OCI-LY7 (cell line): ENCODE results near the gene IFNL4. TPM values are rescaled to one million over a fixed set of nuclear protein-coding genes. Genes with fewer than 3 reads are reported as not detected.

ENCODE experiments used
- BruUV-seq: library from RNA; stranded (reverse); fragments of 400-500 nt; replicated peaks from 2 replicates; lab custom pipeline; 2021; lab: Mats Ljungman, UMichigan
- CTCF ChIA-PET: fragments of 300-600 bp; sonication (Branson Sonifier 250); formaldehyde crosslinking; loops from one replicate; lab custom pipeline; 2022; ENCODE audit warnings: antibody characterized with exemption; ENCODE audit not compliant: unreplicated experiment; lab: Charles Lee
- POLR2A ChIA-PET: fragments of 300-600 bp; sonication (Branson Sonifier 250); formaldehyde crosslinking; loops from one replicate; lab custom pipeline; 2022; ENCODE audit warnings: antibody characterized with exemption; lab: Charles Lee
- DNase-seq: peaks from one replicate; pipeline ENCODE4 v3.0.0-alpha.2; 2015; ENCODE audit warnings: low spot score
- H2AFZ ChIP-seq: fragments of 200-600 bp; sonication (generic), shearing (Covaris generic); 2 replicates; pipeline ENCODE4 v1.6.1; 2014; ENCODE audit warnings: mild to moderate bottlenecking, antibody characterized with exemption, low read length, moderate library complexity
- H3K27ac ChIP-seq: fragments of 200-600 bp; sonication (generic); 2 replicates; pipeline ENCODE4 v1.5.1; 2014; ENCODE audit warnings: mixed run types, low read depth, mild to moderate bottlenecking, moderate library complexity, low read length, inconsistent platforms; ENCODE audit not compliant: poor library complexity, severe bottlenecking
- H3K36me3 ChIP-seq: fragments of 200-600 bp; sonication (generic); 2 replicates; pipeline ENCODE4 v1.6.1; 2014; ENCODE audit warnings: mild to moderate bottlenecking, antibody characterized with exemption, low read length, moderate library complexity, mixed read lengths; ENCODE audit not compliant: insufficient read depth
- H3K4me1 ChIP-seq: fragments of 200-600 bp; sonication (generic); 2 replicates; pipeline ENCODE4 v1.5.1; 2014; ENCODE audit warnings: mild to moderate bottlenecking, low read length; ENCODE audit not compliant: insufficient read depth, poor library complexity, severe bottlenecking
- H3K4me2 ChIP-seq: fragments of 200-600 bp; sonication (generic); 2 replicates; pipeline ENCODE4 v1.6.1; 2014; ENCODE audit warnings: mild to moderate bottlenecking, low read length
- H3K4me3 ChIP-seq: fragments of 200-600 bp; sonication (generic); 2 replicates; pipeline ENCODE4 v1.5.1; 2014; ENCODE audit warnings: mild to moderate bottlenecking, low read depth, low read length; ENCODE audit not compliant: poor library complexity, severe bottlenecking
- H3K79me2 ChIP-seq: fragments of 200-600 bp; sonication (generic); 2 replicates; pipeline ENCODE4 v1.6.1; 2016; ENCODE audit warnings: low read depth, mild to moderate bottlenecking, low read length, moderate library complexity, mixed read lengths; ENCODE audit not compliant: insufficient read depth
- H3K9me2 ChIP-seq: fragments of 200-600 bp; sonication (generic); 2 replicates; pipeline ENCODE4 v1.6.1; 2016; ENCODE audit warnings: mild to moderate bottlenecking, low read length, mixed read lengths; ENCODE audit not compliant: insufficient read depth
- H3K9me3 ChIP-seq: fragments of 200-600 bp; sonication (generic); 2 replicates; pipeline ENCODE4 v1.6.1; 2014; ENCODE audit warnings: mild to moderate bottlenecking, mixed run types, low read length, mixed read lengths
- H4K20me1 ChIP-seq: fragments of 200-600 bp; sonication (generic); 2 replicates; pipeline ENCODE4 v1.6.1; 2014; ENCODE audit warnings: mild to moderate bottlenecking, antibody characterized with exemption, low read length, moderate library complexity, mixed read lengths; ENCODE audit not compliant: insufficient read depth
- EZH2phosphoT487 ChIP-seq: fragments of 200-600 bp; sonication (generic); IDR thresholded peaks from 2 replicates; pipeline ENCODE4 v1.6.1; 2018; ENCODE audit warnings: low read depth, borderline replicate concordance, mild to moderate bottlenecking, mixed run types, antibody characterized with exemption, low read length, moderate library complexity, mixed read lengths
- intact Hi-C: fragments of 100-400 bp; cut with micrococcal nuclease; formaldehyde crosslinking; loops from one replicate; pipeline ENCODE4 v1.10.0; 2022; ENCODE audit not compliant: unreplicated experiment
- total RNA-seq, 2 experiments: library from RNA; depleted of rRNA in 1 of 2; stranded (reverse); fragments of >200 nt in 1 of 2; shearing (Covaris generic) in 1 of 2; gene quantifications; 2 replicates each; pipeline ENCODE4 v1.2.3, GENCODE V29; 2014 to 2022
- TF ChIP-seq, protein P1 (sequence below): fragments of 200-600 bp; sonication (generic); conservative IDR thresholded peaks from 2 replicates; pipeline ENCODE4 v1.5.1; 2014; ENCODE audit warnings: mild to moderate bottlenecking, antibody characterized with exemption, low read length, moderate library complexity, mixed read lengths

The IFNL4 gene
- total RNA-seq, 2 experiments from 2014 or later: not detected

DNA sequence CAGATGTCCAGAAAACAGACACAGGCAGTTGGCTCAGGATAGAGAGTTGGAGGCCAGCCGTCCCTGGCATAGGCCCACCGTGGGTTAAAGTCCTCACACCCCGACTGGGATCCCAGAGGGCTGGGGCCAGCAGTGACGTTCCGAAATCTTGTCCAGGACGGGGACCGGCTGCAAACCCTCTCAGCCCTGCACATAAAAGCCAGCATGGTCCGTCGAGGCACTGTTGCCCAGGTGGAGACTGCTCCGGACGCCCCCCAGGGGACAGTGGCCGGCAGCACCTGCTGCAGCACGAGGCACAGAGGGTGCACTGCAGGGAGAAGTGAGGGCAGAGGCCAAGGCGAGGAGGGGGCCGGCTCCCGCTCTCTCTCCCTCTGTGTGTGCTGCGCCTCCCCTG, 15.3 kb upstream of the IFNL4 start:
- Histone ChIP-seq H3K4me1 (no peaks in the 10 kb centered on the region), H3K4me3 (no peak overlapping the region), H3K9me2 (no peaks in the 10 kb centered on the region), H3K4me2 (no peak overlapping the region), H3K27ac (no peak overlapping the region), H3K36me3 (no peaks in the 10 kb centered on the region), H2AFZ (no peak overlapping the region), H3K9me3 (no peaks in the 10 kb centered on the region), H4K20me1 (no peaks in the 10 kb centered on the region), H3K79me2 (no peaks in the 10 kb centered on the region)
- TF ChIP-seq, protein P1, sequence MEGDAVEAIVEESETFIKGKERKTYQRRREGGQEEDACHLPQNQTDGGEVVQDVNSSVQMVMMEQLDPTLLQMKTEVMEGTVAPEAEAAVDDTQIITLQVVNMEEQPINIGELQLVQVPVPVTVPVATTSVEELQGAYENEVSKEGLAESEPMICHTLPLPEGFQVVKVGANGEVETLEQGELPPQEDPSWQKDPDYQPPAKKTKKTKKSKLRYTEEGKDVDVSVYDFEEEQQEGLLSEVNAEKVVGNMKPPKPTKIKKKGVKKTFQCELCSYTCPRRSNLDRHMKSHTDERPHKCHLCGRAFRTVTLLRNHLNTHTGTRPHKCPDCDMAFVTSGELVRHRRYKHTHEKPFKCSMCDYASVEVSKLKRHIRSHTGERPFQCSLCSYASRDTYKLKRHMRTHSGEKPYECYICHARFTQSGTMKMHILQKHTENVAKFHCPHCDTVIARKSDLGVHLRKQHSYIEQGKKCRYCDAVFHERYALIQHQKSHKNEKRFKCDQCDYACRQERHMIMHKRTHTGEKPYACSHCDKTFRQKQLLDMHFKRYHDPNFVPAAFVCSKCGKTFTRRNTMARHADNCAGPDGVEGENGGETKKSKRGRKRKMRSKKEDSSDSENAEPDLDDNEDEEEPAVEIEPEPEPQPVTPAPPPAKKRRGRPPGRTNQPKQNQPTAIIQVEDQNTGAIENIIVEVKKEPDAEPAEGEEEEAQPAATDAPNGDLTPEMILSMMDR: no peak
- TF ChIP-seq EZH2phosphoT487: no peak
- intact Hi-C loops: no loop called here
- DNase-seq: no peak
- BruUV-seq: no TSS peak
- ChIA-PET POLR2A (no interaction called here), CTCF (no interaction called here)

DNA sequence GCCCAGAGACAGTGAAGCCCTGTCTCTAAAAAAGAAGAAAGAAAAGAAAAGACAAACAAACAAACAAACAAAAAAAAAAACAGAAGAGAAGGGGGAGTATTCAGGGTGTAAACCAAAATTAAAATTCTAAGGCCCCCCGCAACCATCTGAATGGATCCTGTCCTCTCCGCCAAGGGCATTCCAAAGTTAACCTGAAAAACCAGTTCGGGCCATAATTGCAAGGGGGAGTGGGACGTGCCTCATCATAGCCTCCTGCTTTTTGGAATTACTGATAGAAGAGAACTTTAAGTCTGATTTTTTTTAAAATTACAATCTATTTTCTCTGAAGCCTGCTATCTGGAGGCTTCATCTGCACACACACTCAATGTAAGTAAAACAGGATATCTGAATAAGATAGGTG, 13.8 kb upstream of the IFNL4 start:
- H4K20me1 ChIP-seq: no peaks in the 10 kb centered on the region
- H3K4me2 ChIP-seq: no peak overlapping the region
- intact Hi-C loops: no loop called here
- no peak overlapping the region for H3K4me3 ChIP-seq
- H3K4me1 ChIP-seq: no peaks in the 10 kb centered on the region
- ChIA-PET POLR2A (interaction anchor here (0.7 to 1.0 kb wide), 2 partner anchors 12 to 25 kb away, joined by 3 to 4 read pairs; no protein-coding TSS in a partner anchor), CTCF (no interaction called here)
- H2AFZ ChIP-seq: no peak overlapping the region
- no peaks in the 10 kb centered on the region for H3K79me2 ChIP-seq
- H3K36me3 ChIP-seq: no peaks in the 10 kb centered on the region
- no peak overlapping the region for H3K27ac ChIP-seq
- no peak for DNase-seq
- no TSS peak for BruUV-seq
- TF ChIP-seq EZH2phosphoT487: no peak
- TF ChIP-seq, protein P1: no peak
- no peaks in the 10 kb centered on the region for H3K9me3 ChIP-seq
- H3K9me2 ChIP-seq: no peaks in the 10 kb centered on the region

- no peak for DNase-seq
- H3K9me2 ChIP-seq: no peaks in the 10 kb centered on the region
- no peaks in the 10 kb centered on the region for H3K36me3 ChIP-seq
- no peak overlapping the region for H2AFZ ChIP-seq
- no TSS peak for BruUV-seq
- H3K79me2 ChIP-seq: no peaks in the 10 kb centered on the region
- no peaks in the 10 kb centered on the region for H3K4me1 ChIP-seq
- H4K20me1 ChIP-seq: no peaks in the 10 kb centered on the region
- POLR2A ChIA-PET: interaction anchor here (0.6 to 1.0 kb wide), 3 partner anchors 11 to 293 kb away, joined by 3 to 4 read pairs (median 3); no protein-coding TSS in a partner anchor
- H3K9me3 ChIP-seq: no peaks in the 10 kb centered on the region
- no peak overlapping the region for H3K4me3 ChIP-seq
- TF ChIP-seq EZH2phosphoT487: no peak
- TF ChIP-seq, protein P1: no peak
- intact Hi-C loops: no loop called here
- CTCF ChIA-PET: no interaction called here
- H3K27ac ChIP-seq: no peak overlapping the region
- H3K4me2 ChIP-seq: no peak overlapping the region
Observed at GRCh38 chr19:39261704-39262103, 13.0 kb upstream of the IFNL4 start.
